ENCODE results near the gene MUC20. TPM values are rescaled to one million over a fixed set of nuclear protein-coding genes. Genes with fewer than 3 reads are reported as not detected.
"Not testable (repeated sequence)": the region's sequence is repeated elsewhere in the genome, so short reads cannot be mapped to it uniquely, and the experiment has no call there.

MUC20 gene
- total RNA-seq, 1 experiment from 2014 or later = 0.69 TPM

DNA sequence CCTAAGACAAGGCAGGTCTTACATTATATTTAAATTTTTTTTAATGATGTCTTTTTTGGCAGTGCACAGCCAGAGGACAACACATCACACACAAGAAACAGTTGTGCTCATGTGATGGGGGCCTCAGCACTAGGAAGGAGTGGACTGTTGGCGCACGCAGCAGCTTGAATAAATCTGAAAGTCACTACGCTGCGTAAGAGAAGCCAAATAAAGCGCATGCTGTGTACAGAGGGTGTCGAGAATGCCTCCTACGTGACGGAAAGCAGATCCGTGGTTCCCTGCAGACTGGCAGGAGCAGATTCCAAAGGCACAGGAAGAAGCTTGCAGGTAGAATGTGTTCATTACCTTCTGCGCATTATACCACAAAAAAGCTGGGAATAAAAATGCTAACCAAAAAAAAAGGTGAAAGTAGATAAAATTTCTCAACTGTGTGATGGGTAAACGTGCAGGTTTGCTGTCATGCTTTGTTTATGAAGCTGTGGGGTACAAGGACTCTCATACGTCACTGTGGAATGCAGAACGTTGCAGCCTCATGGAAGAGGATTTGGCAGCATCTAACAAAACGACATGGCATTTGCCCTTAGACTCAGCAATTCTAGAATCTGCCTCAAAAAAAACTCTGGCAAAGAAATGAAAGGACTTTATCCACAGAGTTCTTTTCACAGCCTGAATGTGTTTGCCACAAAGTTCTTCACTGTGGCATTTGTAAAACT is 32.2 kb upstream of the MUC20 start:
- H3K27me3 ChIP-seq (ENCODE audit: control insufficient read depth, insufficient read depth, low read length); H3K4me3 ChIP-seq (ENCODE audit: insufficient read depth, low read depth, low read length); DNase-seq: not testable (repeated sequence)
- peaks cover 14% of the 10 kb centered on the region for H3K36me3 ChIP-seq (replicated peaks; ENCODE audit: control insufficient read depth, insufficient read depth, low read length)

DNA sequence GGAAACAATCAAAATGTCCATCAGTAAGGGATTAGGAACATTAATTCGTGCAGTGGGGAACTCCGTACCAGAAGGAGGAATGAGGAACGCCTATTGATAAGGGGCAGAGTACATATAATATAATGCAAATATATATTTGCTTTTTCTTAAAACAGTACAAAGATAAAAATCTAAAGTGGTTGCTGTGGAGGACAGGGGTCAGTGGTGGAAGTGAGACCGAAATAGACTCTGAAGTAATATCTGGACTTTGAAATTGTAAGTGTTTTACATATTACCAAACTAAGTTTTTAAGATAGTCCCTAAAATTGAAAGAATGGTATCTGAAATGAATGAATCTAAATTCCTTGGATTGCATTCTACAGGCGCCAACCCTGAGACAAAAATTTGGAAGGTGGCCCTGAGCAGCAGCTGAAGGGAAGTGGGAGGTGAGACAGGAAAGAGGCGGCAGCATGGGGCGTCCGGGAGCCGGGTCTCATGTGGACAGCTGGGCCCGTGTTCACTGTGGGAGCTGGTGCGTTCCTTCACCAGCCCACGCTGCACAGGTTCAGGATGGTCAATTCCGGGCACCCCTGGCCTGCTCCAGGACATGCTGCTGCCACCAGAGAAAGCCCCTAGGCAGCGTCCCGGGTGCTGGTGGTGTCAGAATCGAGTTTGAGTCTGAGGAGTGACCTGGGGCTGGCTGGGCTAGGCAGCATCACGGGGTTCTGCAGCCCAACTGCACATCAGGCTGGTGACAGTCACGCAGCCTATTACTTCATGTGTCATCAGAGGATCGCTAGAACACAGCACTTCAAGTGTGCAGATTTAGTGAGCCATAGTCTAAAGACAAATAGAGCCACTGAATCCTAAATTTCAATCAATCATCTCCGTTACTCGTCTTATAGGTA is 31.4 kb upstream of the MUC20 start:
- not testable (repeated sequence) for H3K4me3 ChIP-seq (ENCODE audit: insufficient read depth, low read depth, low read length); DNase-seq; H3K36me3 ChIP-seq (replicated peaks; ENCODE audit: control insufficient read depth, insufficient read depth, low read length); H3K27me3 ChIP-seq (ENCODE audit: control insufficient read depth, insufficient read depth, low read length)

- Histone ChIP-seq H3K36me3 (replicated peaks; ENCODE audit: control insufficient read depth, insufficient read depth, low read length) (peaks cover 8% of the 10 kb centered on the region), H3K4me3 (ENCODE audit: insufficient read depth, low read depth, low read length) (no peak overlapping the region), H3K27me3 (ENCODE audit: control insufficient read depth, insufficient read depth, low read length) (no peaks in the 10 kb centered on the region)
- DNase-seq = no peak
Measured at GRCh38 chr3:195690951-195691350, 29.8 kb upstream of the MUC20 start.

DNA sequence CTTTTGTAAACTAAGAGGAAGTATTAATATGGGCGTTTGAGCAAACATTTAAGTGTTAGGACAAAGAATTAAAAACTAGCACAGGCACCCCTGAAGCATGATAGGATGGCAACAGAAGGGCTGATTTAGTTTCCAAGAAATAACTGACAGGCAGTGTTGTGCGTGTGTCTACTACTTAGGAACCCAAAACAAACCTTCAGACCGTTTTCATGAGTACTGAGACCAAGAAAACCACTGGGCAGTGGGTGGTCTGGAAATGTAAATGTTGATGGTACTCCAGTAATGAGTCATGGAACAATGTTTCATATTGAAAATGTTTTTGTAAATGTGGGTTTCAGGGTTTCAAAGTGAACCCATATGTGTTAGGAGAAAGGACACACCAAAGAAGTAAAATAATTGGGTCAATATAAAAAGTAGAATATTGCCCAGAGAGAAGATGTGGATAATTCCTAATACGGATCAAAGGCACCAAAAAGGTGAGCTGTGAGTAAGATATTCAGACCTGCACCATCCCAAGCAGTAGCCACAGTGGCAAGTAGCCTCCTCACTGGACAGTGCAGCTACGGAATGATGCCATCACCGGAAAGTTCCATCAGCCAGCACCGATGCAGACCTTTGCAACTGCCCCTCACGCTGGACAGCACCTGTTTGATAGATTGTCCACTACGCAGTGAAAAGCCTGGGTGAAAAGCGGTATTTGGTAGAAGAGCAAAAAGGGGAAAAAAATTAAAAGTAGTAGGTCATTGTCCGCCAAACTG is 29.0 kb upstream of the MUC20 start:
- H3K4me3 ChIP-seq (ENCODE audit: insufficient read depth, low read depth, low read length); H3K27me3 ChIP-seq (ENCODE audit: control insufficient read depth, insufficient read depth, low read length); DNase-seq; H3K36me3 ChIP-seq (replicated peaks; ENCODE audit: control insufficient read depth, insufficient read depth, low read length): not testable (repeated sequence)

DNA sequence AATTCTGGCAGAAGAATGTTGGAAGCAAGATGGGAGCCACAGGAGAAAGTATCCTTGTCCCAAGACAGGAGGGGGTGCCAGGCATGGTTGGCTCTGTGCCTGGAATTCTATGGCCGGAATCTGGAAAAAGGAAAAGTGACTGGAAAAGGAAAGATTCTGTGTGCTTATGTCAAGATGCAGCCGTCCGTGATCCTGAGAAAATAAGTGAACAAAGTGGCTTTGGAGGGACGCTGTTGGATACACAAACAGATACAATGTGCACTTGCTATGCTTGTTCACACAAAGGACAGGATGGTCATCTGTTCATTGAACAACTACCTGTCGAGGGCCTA is 28.5 kb upstream of the MUC20 start:
- no peaks in the 10 kb centered on the region for H3K27me3 ChIP-seq (ENCODE audit: control insufficient read depth, insufficient read depth, low read length)
- H3K4me3 ChIP-seq (ENCODE audit: insufficient read depth, low read depth, low read length) = no peak overlapping the region
- no peak for DNase-seq
- peaks cover 7% of the 10 kb centered on the region for H3K36me3 ChIP-seq (replicated peaks; ENCODE audit: control insufficient read depth, insufficient read depth, low read length)

DNA sequence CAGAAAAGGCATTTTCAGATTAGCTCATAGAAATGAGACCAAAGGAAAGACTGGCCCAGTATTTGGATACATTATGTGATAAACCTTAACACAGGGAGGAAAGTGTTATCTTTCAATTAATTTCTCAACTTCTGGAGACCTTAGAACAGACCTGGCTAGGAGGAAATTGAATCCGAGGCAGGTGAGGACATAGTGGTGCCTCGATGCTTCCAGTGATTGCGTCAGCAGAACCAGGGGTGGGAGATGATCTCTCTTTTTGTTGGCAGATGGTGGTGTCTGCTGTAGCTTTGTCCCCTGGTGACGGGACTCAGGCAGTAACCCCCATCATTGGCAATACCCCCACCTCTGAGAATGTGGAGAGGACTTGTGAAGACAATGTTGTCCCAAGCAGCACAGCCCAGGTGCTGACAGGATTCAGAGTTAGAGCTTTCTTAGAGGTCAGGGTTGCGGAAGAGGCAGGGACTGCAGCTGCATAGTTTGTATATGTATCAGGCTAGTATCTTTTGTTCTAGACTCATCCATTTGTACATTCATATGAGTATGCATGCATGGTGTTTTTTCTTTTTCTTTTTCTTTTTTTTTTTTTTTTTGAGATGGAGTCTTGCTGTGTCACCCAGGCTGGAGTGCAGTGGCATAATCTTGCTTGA is 27.9 kb upstream of the MUC20 start:
- no peaks in the 10 kb centered on the region for H3K27me3 ChIP-seq (ENCODE audit: control insufficient read depth, insufficient read depth, low read length)
- no peak overlapping the region for H3K4me3 ChIP-seq (ENCODE audit: insufficient read depth, low read depth, low read length)
- H3K36me3 ChIP-seq (replicated peaks; ENCODE audit: control insufficient read depth, insufficient read depth, low read length) = peaks cover 7% of the 10 kb centered on the region
- DNase-seq = no peak

DNA sequence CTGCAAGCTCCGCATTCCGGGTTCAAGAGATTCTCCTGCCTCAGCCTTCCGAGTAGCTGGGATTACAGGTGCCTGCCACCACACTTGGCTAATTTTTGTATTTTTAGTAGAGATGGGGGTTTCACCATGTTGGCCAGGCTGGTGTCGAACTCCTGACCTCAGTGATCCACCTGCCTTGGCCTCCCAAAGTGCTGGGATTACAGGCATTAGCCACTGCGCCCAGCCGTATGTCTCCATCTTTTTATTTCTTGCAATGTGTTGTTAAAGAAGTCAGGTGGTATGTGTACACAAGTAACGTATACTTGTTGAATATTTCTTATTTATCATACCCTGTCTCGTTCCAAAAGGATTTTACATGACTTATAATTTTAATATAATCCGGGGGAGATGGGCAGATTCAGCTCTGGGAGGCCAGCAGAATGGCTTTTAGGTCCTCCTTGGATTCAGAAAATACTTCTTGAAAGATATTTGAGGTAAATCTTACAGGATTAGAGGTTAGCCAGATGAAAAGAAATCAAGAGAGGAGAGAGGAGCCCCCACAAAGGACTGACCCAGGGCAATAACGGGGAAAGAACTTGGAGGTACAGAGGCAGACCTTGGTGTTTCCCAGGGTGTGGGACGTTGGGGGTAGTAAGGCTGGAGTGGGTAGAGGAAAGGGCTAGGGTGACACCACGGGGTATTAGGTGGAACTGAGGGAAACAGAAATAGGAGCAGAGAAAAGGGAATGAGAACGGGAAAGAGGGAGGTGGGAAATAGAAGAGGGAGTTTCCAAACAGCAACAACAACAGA is 27.2 kb upstream of the MUC20 start:
- Histone ChIP-seq H3K36me3 (replicated peaks; ENCODE audit: control insufficient read depth, insufficient read depth, low read length) (peaks cover 7% of the 10 kb centered on the region), H3K4me3 (ENCODE audit: insufficient read depth, low read depth, low read length) (no peak overlapping the region), H3K27me3 (ENCODE audit: control insufficient read depth, insufficient read depth, low read length) (no peaks in the 10 kb centered on the region)
- peak; percentile 57 for DNase-seq

DNA sequence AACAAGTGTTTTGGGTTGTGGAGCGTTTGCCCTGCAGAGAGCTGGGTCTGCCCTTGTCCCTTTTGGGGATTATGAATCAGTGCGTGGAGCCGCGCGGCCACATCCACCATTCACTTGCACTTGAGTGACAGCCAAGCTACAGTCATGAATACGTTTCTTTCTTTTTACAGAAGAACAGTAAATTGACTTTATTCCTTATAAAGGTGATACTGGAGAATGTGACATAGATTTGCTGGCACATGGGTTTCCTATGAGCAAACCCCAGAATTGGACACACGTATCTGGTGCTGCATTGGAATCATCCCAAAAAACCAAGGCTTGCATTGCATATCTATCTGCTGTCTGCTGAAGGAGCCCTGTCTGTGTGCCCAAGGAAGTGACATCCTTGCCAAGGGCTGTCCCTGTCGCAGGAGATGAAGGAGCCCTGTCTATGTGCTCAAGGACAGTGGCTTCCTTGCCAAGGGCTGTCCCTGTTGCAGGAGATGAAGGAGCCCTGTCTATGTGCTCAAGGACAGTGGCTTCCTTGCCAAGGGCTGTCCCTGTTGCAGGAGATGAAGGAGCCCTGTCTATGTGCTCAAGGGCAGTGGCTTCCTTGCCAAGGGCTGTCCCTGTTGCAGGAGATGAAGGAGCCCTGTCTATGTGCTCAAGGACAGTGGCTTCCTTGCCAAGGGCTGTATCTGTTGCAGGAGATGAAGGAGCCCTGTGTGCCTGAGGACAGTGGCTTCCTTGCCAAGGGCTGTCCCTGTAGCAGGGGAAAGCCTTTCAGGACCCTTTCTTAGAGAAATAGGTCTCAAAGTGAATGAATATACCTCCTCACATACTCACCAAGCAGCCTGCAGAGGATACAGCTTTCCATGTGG is 26.3 kb upstream of the MUC20 start:
- DNase-seq; H3K27me3 ChIP-seq (ENCODE audit: control insufficient read depth, insufficient read depth, low read length); H3K36me3 ChIP-seq (replicated peaks; ENCODE audit: control insufficient read depth, insufficient read depth, low read length); H3K4me3 ChIP-seq (ENCODE audit: insufficient read depth, low read depth, low read length): not testable (repeated sequence)

DNA sequence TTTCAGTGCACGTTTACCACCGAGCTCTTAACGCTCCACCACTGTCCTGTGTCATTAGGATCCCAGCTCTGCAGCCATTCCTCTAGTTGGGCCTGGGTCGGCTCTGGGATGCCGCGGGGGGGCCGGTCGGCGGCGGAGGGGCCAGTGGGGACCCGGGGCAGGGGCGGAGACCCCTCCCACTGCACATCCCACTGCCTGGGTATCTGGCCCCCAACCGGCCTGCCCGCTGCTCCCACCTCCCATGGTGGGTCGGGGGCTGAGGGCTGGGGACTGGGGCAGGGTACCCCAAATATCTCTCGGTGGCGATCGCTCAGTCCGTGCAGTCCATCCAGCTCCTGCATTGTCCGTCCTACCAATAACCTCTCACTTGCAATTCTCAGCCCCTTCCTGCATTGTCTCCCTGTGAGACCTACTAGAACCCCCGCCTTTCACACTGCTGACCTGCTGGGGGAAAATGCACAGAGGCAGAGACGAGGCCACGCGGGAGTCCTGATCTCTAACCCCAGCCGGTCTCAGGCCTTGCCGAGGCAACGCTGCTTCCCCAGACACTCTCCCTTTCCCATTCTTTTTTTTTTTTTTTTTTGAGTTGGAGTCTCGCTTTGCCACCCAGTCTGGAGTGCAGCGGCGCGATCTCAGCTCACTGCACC is 24.0 kb upstream of the MUC20 start:
- Histone ChIP-seq H3K27me3 (ENCODE audit: control insufficient read depth, insufficient read depth, low read length) (no peaks in the 10 kb centered on the region), H3K4me3 (ENCODE audit: insufficient read depth, low read depth, low read length) (no peak overlapping the region), H3K36me3 (replicated peaks; ENCODE audit: control insufficient read depth, insufficient read depth, low read length) (peaks cover 3% of the 10 kb centered on the region)
- DNase-seq = peak; percentile 79

GRCh38 chr3:195697582-195698324 is 23.0 kb upstream of the MUC20 start:
- H3K4me3 ChIP-seq (ENCODE audit: insufficient read depth, low read depth, low read length) = no peak overlapping the region
- DNase-seq = peak; percentile 89

DNA sequence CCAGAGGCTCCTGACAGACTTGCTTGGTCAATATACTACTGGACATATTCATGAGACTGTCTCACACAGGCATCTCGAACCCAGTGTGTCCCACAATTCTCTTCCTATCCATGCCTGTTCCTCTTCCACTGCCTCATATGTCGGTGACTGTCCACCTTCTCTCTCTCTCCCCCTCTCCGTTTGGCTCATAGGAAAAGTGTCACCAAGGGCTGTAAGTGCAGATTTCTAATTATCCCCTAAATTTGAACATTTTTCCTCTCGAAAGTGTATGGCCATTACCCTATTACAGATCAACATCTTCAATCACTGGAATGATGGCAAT is 22.5 kb upstream of the MUC20 start:
- H3K27me3 ChIP-seq (ENCODE audit: control insufficient read depth, insufficient read depth, low read length) = no peaks in the 10 kb centered on the region
- peaks cover 2% of the 10 kb centered on the region; the same call in 1 of the 2 replicates for H3K36me3 ChIP-seq (replicated peaks; ENCODE audit: control insufficient read depth, insufficient read depth, low read length)
- no peak overlapping the region for H3K4me3 ChIP-seq (ENCODE audit: insufficient read depth, low read depth, low read length)
- no peak for DNase-seq

More at GRCh38 chr3:195697582-195698324, 23.0 kb upstream of the MUC20 start:
- Histone ChIP-seq H3K27me3 (ENCODE audit: control insufficient read depth, insufficient read depth, low read length) (no peaks in the 10 kb centered on the region), H3K36me3 (replicated peaks; ENCODE audit: control insufficient read depth, insufficient read depth, low read length) (peaks cover 2% of the 10 kb centered on the region; the same call in 1 of the 2 replicates)

- H3K27me3 ChIP-seq (ENCODE audit: control insufficient read depth, insufficient read depth, low read length) = no peaks in the 10 kb centered on the region
- peak; percentile 54 for DNase-seq
- peaks cover 2% of the 10 kb centered on the region; the same call in 1 of the 2 replicates for H3K36me3 ChIP-seq (replicated peaks; ENCODE audit: control insufficient read depth, insufficient read depth, low read length)
- no peak overlapping the region for H3K4me3 ChIP-seq (ENCODE audit: insufficient read depth, low read depth, low read length)
Measured at GRCh38 chr3:195698647-195699387, 22.0 kb upstream of the MUC20 start.

Data from H7 (cell line).